Activated CD4-positive, alpha-beta T cell treated with anti-CD3 and anti-CD28 coated beads, Interleukin-2, amount 10 ng/mL, durations not matched to agents 7 days and 5 days (primary cell): ENCODE measurements around the gene CAMSAP2. TPM values are rescaled to one million over a fixed set of nuclear protein-coding genes. Genes with fewer than 3 reads are reported as not detected.

Experiments used
- CTCF ChIA-PET: fragments of 350-600 bp; sonication (Branson Sonifier 250); formaldehyde crosslinking; loops from one replicate; lab custom pipeline; 2021; ENCODE audit warnings: antibody characterized with exemption; lab: Charles Lee
- POLR2A ChIA-PET: fragments of 350-600 bp; sonication (Branson Sonifier 250); formaldehyde crosslinking; loops from one replicate; lab custom pipeline; 2021; ENCODE audit warnings: antibody characterized with exemption; lab: Charles Lee
- DNase-seq: peaks from one replicate; pipeline ENCODE4 v3.0.0-alpha.2; 2020
- H3K27ac Mint-ChIP-seq: one replicate; pipeline ENCODE4 v1.8.0; 2021; ENCODE audit warnings: mild to moderate bottlenecking, moderate library complexity, mixed read lengths
- H3K27me3 Mint-ChIP-seq: one replicate; pipeline ENCODE4 v1.8.0; 2021; ENCODE audit warnings: mixed read lengths
- H3K36me3 Mint-ChIP-seq: one replicate; pipeline ENCODE4 v1.8.0; 2021; ENCODE audit warnings: low read depth, mixed read lengths
- H3K4me1 Mint-ChIP-seq: one replicate; pipeline ENCODE4 v1.8.0; 2021; ENCODE audit warnings: mixed read lengths
- H3K4me3 Mint-ChIP-seq: one replicate; pipeline ENCODE4 v1.8.0; 2021; ENCODE audit warnings: mild to moderate bottlenecking, moderate library complexity, mixed read lengths
- H3K9me3 Mint-ChIP-seq: one replicate; pipeline ENCODE4 v1.8.0; 2021; ENCODE audit warnings: mixed read lengths
- total RNA-seq, 2 experiments: library from RNA; stranded (reverse); gene quantifications; one replicate each; pipeline ENCODE4 v1.2.3, GENCODE V29; 2021

The CAMSAP2 gene
- total RNA-seq, 2 experiments from 2014 or later, result 0.81 to 0.82 TPM

DNA sequence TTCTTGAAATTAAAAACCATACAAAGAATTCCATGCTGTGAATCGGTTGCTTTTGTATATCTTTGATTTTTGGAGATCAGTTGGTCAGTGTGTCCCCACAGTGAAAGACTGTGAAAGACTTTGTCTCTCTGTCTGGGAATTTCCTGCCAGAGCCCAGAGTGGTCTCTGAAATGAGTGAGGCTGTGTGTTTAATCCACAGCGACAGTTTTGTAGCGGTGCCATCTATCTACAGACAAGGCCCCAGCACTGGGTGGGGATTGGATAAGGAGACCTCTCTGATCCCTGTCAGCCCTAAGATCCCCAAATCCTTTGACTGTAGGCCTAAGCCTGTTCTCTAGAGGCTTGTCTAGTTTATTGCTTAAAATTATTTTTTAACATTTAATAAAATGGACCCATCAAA is 144.4 kb downstream of the CAMSAP2 start:
- Mint-ChIP-seq H3K27ac (no peak overlapping the region), H3K27me3 (peaks cover 37% of the 10 kb centered on the region), H3K4me1 (peaks cover 24% of the 10 kb centered on the region), H3K36me3 (no peaks in the 10 kb centered on the region), H3K9me3 (no peaks in the 10 kb centered on the region), H3K4me3 (no peak overlapping the region)
- no peak for DNase-seq
- POLR2A ChIA-PET, result no interaction called here
- CTCF ChIA-PET, result no interaction called here

- DNase-seq, result no peak
- H3K27me3 Mint-ChIP-seq, result peaks cover 43% of the 10 kb centered on the region
- H3K4me3 Mint-ChIP-seq, result no peak overlapping the region
- POLR2A ChIA-PET, result no interaction called here
- CTCF ChIA-PET, result interaction anchor here (0.5 kb wide), 1 partner anchor 99 kb away, joined by 4 read pairs; no protein-coding TSS in a partner anchor
- no peaks in the 10 kb centered on the region for H3K36me3 Mint-ChIP-seq
- peaks cover 43% of the 10 kb centered on the region for H3K4me1 Mint-ChIP-seq
- no peaks in the 10 kb centered on the region for H3K9me3 Mint-ChIP-seq
- no peak overlapping the region for H3K27ac Mint-ChIP-seq
These were observed 147.1 kb downstream of the CAMSAP2 start for GRCh38 chr1:200885623-200886402.

GRCh38 chr1:200886594-200886993 is 147.9 kb downstream of the CAMSAP2 start:
- DNase-seq, result no peak
- Mint-ChIP-seq H3K36me3 (no peaks in the 10 kb centered on the region), H3K27ac (no peak overlapping the region), H3K4me1 (peaks cover 45% of the 10 kb centered on the region), H3K4me3 (no peak overlapping the region), H3K9me3 (no peaks in the 10 kb centered on the region), H3K27me3 (peaks cover 43% of the 10 kb centered on the region)
- ChIA-PET POLR2A (no interaction called here), CTCF (interaction anchor here (0.6 kb wide), 1 partner anchor 21 kb away, joined by 4 read pairs; no protein-coding TSS in a partner anchor)

DNA sequence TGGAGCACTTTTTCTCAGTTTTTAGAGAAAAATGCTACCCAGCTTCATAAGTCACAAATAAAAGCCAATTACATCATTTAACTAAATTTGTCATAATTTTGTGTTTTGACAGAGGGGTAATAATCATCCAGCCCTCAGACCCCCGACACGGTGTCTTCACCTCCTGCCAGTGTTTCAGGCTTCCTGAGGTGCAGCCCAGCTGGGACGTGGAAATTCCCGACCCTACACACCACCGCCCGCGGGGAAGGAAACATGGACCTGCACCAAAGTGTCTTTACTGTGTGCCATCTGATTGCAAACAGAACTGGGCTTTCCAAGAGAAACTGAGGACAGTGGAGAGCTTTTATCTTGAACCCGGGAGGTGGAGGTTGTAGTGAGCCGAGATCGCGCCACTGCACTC is 148.3 kb downstream of the CAMSAP2 start:
- Mint-ChIP-seq H3K36me3 (no peaks in the 10 kb centered on the region), H3K4me3 (no peak overlapping the region), H3K9me3 (no peaks in the 10 kb centered on the region), H3K4me1 (peaks cover 48% of the 10 kb centered on the region), H3K27me3 (peaks cover 46% of the 10 kb centered on the region), H3K27ac (no peak overlapping the region)
- ChIA-PET CTCF (interaction anchor here (0.6 kb wide), 1 partner anchor 21 kb away, joined by 4 read pairs; no protein-coding TSS in a partner anchor), POLR2A (no interaction called here)
- DNase-seq, result no peak

GRCh38 chr1:200887772-200888348 is 149.2 kb downstream of the CAMSAP2 start:
- Mint-ChIP-seq H3K27ac (no peak overlapping the region), H3K4me1 (peaks cover 51% of the 10 kb centered on the region), H3K36me3 (no peaks in the 10 kb centered on the region), H3K4me3 (no peak overlapping the region), H3K9me3 (no peaks in the 10 kb centered on the region), H3K27me3 (peaks cover 51% of the 10 kb centered on the region)
- DNase-seq, result no peak
- ChIA-PET POLR2A (no interaction called here), CTCF (interaction anchor here (1.2 to 1.4 kb wide), 2 partner anchors 12 to 18 kb away, joined by 4 to 5 read pairs; no protein-coding TSS in a partner anchor)

- Mint-ChIP-seq H3K4me3 (no peak overlapping the region), H3K27ac (no peak overlapping the region), H3K4me1 (peaks cover 51% of the 10 kb centered on the region), H3K27me3 (peaks cover 52% of the 10 kb centered on the region), H3K9me3 (no peaks in the 10 kb centered on the region), H3K36me3 (no peaks in the 10 kb centered on the region)
- CTCF ChIA-PET, result interaction anchor here (0.6 to 1.6 kb wide), 4 partner anchors 11 to 1146 kb away, joined by 3 to 5 read pairs (median 4); no protein-coding TSS in a partner anchor
- peak; percentile 67 for DNase-seq
- POLR2A ChIA-PET, result no interaction called here
These were observed 149.7 kb downstream of the CAMSAP2 start for GRCh38 chr1:200888349-200888838.

GRCh38 chr1:200889571-200889970 is 150.9 kb downstream of the CAMSAP2 start:
- Mint-ChIP-seq H3K4me1 (peaks cover 51% of the 10 kb centered on the region), H3K27ac (no peak overlapping the region), H3K9me3 (no peaks in the 10 kb centered on the region), H3K27me3 (peaks cover 57% of the 10 kb centered on the region), H3K4me3 (no peak overlapping the region), H3K36me3 (no peaks in the 10 kb centered on the region)
- DNase-seq, result no peak
- ChIA-PET POLR2A (no interaction called here), CTCF (interaction anchor here (1.4 to 1.6 kb wide), 2 partner anchors 10 to 12 kb away, joined by 3 to 5 read pairs; no protein-coding TSS in a partner anchor)

GRCh38 chr1:200890027-200890426 is 151.3 kb downstream of the CAMSAP2 start:
- Mint-ChIP-seq H3K36me3 (no peaks in the 10 kb centered on the region), H3K9me3 (no peaks in the 10 kb centered on the region), H3K27ac (no peak overlapping the region), H3K4me1 (peaks cover 51% of the 10 kb centered on the region), H3K27me3 (peaks cover 58% of the 10 kb centered on the region), H3K4me3 (no peak overlapping the region)
- no peak for DNase-seq
- ChIA-PET POLR2A (no interaction called here), CTCF (interaction anchor here (1.6 kb wide), 1 partner anchor 12 kb away, joined by 3 read pairs; no protein-coding TSS in a partner anchor)

DNA sequence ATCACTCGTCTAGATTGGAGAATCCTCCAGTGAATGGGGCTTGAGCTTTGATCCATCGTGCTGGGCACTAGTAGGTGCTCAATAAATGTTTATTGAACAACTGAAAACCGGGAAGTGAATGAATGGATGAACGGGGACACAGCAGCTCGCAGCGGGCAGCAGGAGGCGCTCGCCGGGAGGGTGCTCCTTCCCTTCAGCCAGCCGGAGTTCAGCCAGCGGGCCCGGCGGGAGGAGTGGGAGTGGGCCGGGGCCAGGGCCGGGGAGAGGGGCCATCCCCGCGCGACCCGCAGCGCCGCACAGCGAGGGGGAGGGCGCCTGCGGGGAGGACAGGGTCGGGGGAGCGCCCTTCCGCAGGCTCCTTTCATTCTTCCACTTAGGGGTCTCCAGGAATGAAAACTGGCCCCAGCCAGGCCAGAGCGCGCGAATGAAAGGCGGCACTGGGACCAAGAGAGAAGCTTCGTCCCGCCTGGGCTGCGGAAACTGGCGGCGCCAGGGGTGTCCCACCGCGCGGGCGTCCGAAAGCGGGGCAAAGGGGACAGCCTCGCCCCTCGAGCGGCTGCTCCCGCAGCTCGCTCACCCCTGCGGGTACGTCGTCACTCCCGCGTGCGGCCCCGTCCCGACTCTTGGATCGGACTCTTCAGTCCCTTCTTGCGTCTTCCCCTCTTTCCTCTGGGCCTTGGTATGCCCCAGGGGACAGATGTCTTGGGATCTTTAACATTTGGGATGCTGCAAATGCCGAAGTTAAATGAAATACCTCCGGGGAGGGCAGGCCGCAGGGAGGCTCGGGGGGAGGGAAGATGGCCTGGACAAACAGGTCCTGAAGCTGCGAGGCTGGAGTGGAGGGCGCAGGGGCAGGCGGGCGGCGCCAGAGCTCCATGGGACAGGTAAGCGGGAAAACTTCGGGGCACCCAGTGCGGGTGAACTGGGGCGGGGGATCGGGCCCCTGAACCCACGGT is 152.4 kb downstream of the CAMSAP2 start:
- H3K27me3 Mint-ChIP-seq, result peaks cover 58% of the 10 kb centered on the region
- no peaks in the 10 kb centered on the region for H3K9me3 Mint-ChIP-seq
- peaks cover 48% of the 10 kb centered on the region for H3K4me1 Mint-ChIP-seq
- H3K27ac Mint-ChIP-seq, result no peak overlapping the region
- no peaks in the 10 kb centered on the region for H3K36me3 Mint-ChIP-seq
- CTCF ChIA-PET, result interaction anchor here (1.3 kb wide), 2 partner anchors 14 to 25 kb away, joined by 3 read pairs; no protein-coding TSS in a partner anchor
- DNase-seq, result no peak
- POLR2A ChIA-PET, result no interaction called here
- peak overlapping the region; percentile 46 for H3K4me3 Mint-ChIP-seq

- no peak overlapping the region for H3K27ac Mint-ChIP-seq
- ChIA-PET POLR2A (no interaction called here), CTCF (interaction anchor here (1.3 kb wide), 2 partner anchors 14 to 26 kb away, joined by 3 read pairs; no protein-coding TSS in a partner anchor)
- no peak for DNase-seq
- no peaks in the 10 kb centered on the region for H3K36me3 Mint-ChIP-seq
- H3K27me3 Mint-ChIP-seq, result peaks cover 58% of the 10 kb centered on the region
- no peaks in the 10 kb centered on the region for H3K9me3 Mint-ChIP-seq
- H3K4me1 Mint-ChIP-seq, result peaks cover 44% of the 10 kb centered on the region
- no peak overlapping the region for H3K4me3 Mint-ChIP-seq
These were observed 153.1 kb downstream of the CAMSAP2 start for GRCh38 chr1:200891774-200892157.

GRCh38 chr1:200892546-200892945 is 153.9 kb downstream of the CAMSAP2 start:
- Mint-ChIP-seq H3K4me1 (peaks cover 39% of the 10 kb centered on the region), H3K9me3 (no peaks in the 10 kb centered on the region), H3K4me3 (no peak overlapping the region), H3K36me3 (no peaks in the 10 kb centered on the region), H3K27ac (no peak overlapping the region), H3K27me3 (peaks cover 62% of the 10 kb centered on the region)
- CTCF ChIA-PET, result no interaction called here
- POLR2A ChIA-PET, result no interaction called here
- DNase-seq, result no peak

GRCh38 chr1:200892958-200893357 is 154.3 kb downstream of the CAMSAP2 start:
- peaks cover 35% of the 10 kb centered on the region for H3K4me1 Mint-ChIP-seq
- no peak for DNase-seq
- no peak overlapping the region for H3K27ac Mint-ChIP-seq
- POLR2A ChIA-PET, result no interaction called here
- H3K36me3 Mint-ChIP-seq, result no peaks in the 10 kb centered on the region
- H3K9me3 Mint-ChIP-seq, result no peaks in the 10 kb centered on the region
- CTCF ChIA-PET, result no interaction called here
- peaks cover 62% of the 10 kb centered on the region for H3K27me3 Mint-ChIP-seq
- H3K4me3 Mint-ChIP-seq, result no peak overlapping the region
